ENCODE measurements around the gene IFI27. TPM values are rescaled to one million over a fixed set of nuclear protein-coding genes. Genes with fewer than 3 reads are reported as not detected.

IFI27 gene
- total RNA-seq, 2 donors from 2014 or later = 88.4 to 529 TPM

DNA sequence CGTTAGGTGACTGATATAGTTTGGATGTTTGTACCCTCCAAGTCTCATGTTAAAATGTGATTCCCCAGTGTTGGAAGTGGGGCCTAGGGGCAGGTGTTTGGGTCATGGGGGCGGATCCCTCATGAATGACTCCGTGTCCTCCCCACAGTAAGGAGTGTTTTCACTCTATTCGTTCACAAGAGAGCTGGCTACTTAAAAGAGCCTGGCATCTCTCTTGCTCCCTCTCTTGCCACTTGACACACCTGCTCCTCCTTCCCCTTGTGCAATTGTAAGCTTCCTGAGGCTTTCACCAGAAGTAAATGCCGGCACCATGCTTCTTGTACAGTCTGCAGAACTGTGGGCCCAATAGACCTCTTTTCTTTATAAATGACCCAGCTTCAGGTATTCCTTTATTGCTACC is 16.3 kb downstream of the IFI27 start:
- Histone ChIP-seq H3K27ac (no peak overlapping the region), H3K27me3 (replicated peaks; ENCODE audit: insufficient read depth) (no peaks in the 10 kb centered on the region), H3K4me3 (no peak overlapping the region), H3K36me3 (no peaks in the 10 kb centered on the region), H3K9me3 (no peaks in the 10 kb centered on the region), H3K4me1 (replicated peaks) (no peaks in the 10 kb centered on the region)
- no peak for DNase-seq (ENCODE audit: low spot score)
- intact Hi-C loops (cut with DNase I) = loop anchor here (5.0 kb wide), 1 partner anchor 44 kb away; the partner anchor contains the start of genes DDX24 and IFI27L1
- 84% methylated on average over 5 of the region's 5 CpGs for WGBS
- no peak for TF ChIP-seq POLR2A (IDR thresholded peaks at IDR 0.05)
- TF ChIP-seq POLR2AphosphoS5 (IDR thresholded peaks at IDR 0.05) = no peak
- TF ChIP-seq, protein P1, sequence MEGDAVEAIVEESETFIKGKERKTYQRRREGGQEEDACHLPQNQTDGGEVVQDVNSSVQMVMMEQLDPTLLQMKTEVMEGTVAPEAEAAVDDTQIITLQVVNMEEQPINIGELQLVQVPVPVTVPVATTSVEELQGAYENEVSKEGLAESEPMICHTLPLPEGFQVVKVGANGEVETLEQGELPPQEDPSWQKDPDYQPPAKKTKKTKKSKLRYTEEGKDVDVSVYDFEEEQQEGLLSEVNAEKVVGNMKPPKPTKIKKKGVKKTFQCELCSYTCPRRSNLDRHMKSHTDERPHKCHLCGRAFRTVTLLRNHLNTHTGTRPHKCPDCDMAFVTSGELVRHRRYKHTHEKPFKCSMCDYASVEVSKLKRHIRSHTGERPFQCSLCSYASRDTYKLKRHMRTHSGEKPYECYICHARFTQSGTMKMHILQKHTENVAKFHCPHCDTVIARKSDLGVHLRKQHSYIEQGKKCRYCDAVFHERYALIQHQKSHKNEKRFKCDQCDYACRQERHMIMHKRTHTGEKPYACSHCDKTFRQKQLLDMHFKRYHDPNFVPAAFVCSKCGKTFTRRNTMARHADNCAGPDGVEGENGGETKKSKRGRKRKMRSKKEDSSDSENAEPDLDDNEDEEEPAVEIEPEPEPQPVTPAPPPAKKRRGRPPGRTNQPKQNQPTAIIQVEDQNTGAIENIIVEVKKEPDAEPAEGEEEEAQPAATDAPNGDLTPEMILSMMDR (IDR thresholded peaks at IDR 0.05) = no peak

DNA sequence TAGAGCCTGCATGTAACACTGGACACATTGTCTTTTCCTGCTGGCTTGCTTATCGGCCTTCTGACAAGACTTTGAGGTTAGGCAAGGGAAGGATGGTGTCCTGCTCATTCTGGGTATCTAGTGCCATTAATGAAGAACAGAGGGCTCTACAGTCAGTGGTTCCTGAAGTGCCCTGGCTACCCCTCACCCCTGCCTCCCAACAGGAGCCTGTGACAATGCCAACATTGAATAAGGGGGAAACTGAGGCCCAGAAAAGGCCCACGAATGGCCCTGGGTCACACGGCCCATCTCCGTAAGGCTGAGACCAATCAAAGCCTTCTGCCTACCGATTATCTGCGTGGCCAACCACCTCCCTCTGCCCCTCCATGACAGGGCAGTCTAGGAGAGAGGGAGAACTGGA is 16.8 kb downstream of the IFI27 start:
- Histone ChIP-seq H3K27ac (no peak overlapping the region), H3K4me1 (replicated peaks) (no peaks in the 10 kb centered on the region), H3K36me3 (no peaks in the 10 kb centered on the region), H3K4me3 (no peak overlapping the region), H3K27me3 (replicated peaks; ENCODE audit: insufficient read depth) (no peaks in the 10 kb centered on the region), H3K9me3 (no peaks in the 10 kb centered on the region)
- DNase-seq (ENCODE audit: low spot score) = no peak
- WGBS = 93% methylated on average over 6 of the region's 6 CpGs
- intact Hi-C loops (cut with DNase I) = loop anchor here (5.0 kb wide), 1 partner anchor 45 kb away; the partner anchor contains the start of genes DDX24 and IFI27L1
- TF ChIP-seq POLR2A (IDR thresholded peaks at IDR 0.05) (no peak), POLR2AphosphoS5 (IDR thresholded peaks at IDR 0.05) (no peak)
- TF ChIP-seq, protein P1 (IDR thresholded peaks at IDR 0.05) = no peak

DNA sequence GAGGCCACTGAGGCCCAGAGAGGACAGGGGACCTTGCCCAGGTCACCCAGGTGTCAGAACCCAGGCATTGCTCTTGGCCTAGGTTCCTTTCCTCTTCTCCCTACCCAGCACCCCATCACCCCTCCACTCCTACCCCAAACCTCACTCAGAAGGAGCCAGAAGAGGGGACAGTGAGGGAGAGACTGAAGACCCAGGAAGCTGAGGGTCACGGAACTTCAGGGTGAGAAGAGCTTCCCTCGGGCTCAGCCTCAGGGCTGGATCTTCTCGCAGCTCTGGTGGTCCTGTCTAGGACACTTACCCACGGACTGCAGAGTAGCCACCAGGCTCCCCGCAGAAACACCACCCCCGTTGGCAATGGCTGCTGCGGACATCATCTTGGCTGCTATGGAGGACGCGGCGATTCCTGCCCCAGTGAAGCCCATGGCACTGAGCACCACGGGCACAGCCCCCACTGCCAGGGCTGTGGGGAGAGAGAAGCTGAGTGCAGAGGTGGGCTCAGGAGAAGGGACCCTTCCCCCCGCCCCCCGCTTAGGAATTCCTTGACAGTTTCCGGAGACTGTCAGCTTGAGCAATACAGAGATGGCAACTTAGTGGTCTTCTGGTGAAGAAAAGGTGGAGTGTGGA is 17.8 kb downstream of the IFI27 start:
- TF ChIP-seq, protein P1 (IDR thresholded peaks at IDR 0.05) = no peak
- no peak for TF ChIP-seq POLR2A (IDR thresholded peaks at IDR 0.05)
- Histone ChIP-seq H3K27me3 (replicated peaks; ENCODE audit: insufficient read depth) (no peaks in the 10 kb centered on the region), H3K4me3 (no peak overlapping the region), H3K36me3 (no peaks in the 10 kb centered on the region), H3K4me1 (replicated peaks) (no peaks in the 10 kb centered on the region), H3K27ac (no peak overlapping the region), H3K9me3 (no peaks in the 10 kb centered on the region)
- DNase-seq (ENCODE audit: low spot score) = no peak
- intact Hi-C loops (cut with DNase I) = loop anchor here (5.0 kb wide), 1 partner anchor 46 kb away; the partner anchor contains the start of genes DDX24 and IFI27L1
- 91% methylated on average over 14 of the region's 14 CpGs for WGBS

DNA sequence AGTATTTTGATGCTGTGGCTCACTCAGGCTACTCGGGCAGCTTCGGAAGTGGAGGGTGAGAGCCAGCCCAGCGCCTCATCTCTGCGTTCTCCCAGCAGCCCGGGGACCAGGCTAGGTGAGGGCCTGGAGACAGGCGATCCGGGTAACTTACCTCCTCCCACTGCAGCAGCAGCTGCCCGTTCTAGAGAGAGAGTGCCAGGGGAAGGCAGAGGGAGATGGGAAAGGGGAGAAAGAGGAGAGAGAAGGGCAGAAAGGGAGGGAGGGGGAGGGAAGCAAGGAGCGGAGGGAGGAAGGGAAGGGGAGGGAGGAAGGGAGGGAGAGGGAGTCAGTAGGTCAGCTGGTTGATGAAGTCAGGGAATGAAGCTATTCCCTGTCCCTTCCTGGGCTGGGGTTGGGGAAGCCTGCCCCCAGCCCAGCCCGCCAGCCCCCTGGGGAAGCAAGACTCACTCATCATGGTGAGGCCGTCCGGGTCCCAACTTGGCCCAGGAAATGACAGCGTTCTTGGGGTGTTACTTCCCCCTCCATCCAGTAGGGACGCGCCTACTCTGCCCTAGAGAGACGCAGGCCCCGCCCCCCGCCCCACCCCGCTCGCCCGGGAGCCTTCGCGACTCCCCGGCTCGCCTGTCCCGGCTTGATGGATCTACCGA is 18.7 kb downstream of the IFI27 start, which contains the start of gene IFI27L2:
IFI27L2 (minus strand) TSS at position 494 of the 647 bp plus-strand sequence; CDS start at position 454, 40 bp downstream.
- intact Hi-C loops (cut with DNase I) = loop anchor here (5.0 kb wide), 1 partner anchor 47 kb away; the partner anchor contains the start of genes DDX24 and IFI27L1
- no peak for TF ChIP-seq POLR2A (IDR thresholded peaks at IDR 0.05)
- TF ChIP-seq, protein P1 (IDR thresholded peaks at IDR 0.05) = peak in 2 of 4 experiments; percentile 16 to 31
- Histone ChIP-seq H3K27me3 (replicated peaks; ENCODE audit: insufficient read depth) (no peaks in the 10 kb centered on the region), H3K36me3 (no peaks in the 10 kb centered on the region), H3K4me3 (peak within 1 kb of the TSS; percentile 26 to 33), H3K9me3 (no peaks in the 10 kb centered on the region), H3K4me1 (replicated peaks) (no peaks in the 10 kb centered on the region), H3K27ac (peak within 1 kb of the TSS; percentile 56 to 62)
- 2% methylated on average over 26 of the region's 27 CpGs for WGBS
- peak; percentile 43 for DNase-seq (ENCODE audit: low spot score)

Data from prostate gland (tissue), 2 donors.